ENCODE data around the gene PCA3.

GRCh38 chr9:76789840-76790239 is 25.6 kb downstream of the PCA3 start:
- TF ChIP-seq YY1 (IDR thresholded peaks at IDR 0.05): no peak
- no peak for TF ChIP-seq REST (IDR thresholded peaks at IDR 0.05)
- TF ChIP-seq TAF1 (conservative IDR thresholded peaks at IDR 0.05): no peak
- TF ChIP-seq CTCF (IDR thresholded peaks at IDR 0.05; ENCODE audit: low read depth, low read length, missing input control): no peak
- TF ChIP-seq EGR1 (IDR thresholded peaks at IDR 0.05; ENCODE audit: low read depth in 2 of 2): no peak
- TF ChIP-seq SP1 (IDR thresholded peaks at IDR 0.05): no peak
- TF ChIP-seq ATF3 (IDR thresholded peaks at IDR 0.05): no peak
- no peak for TF ChIP-seq MAX (IDR thresholded peaks at IDR 0.05)
- TF ChIP-seq FOXA1 (IDR thresholded peaks at IDR 0.05): no peak
- TF ChIP-seq FOXA2 (IDR thresholded peaks at IDR 0.05): no peak
- no peak for TF ChIP-seq RAD21 (IDR thresholded peaks at IDR 0.05)
- TF ChIP-seq JUND (IDR thresholded peaks at IDR 0.05): no peak
- no peak for TF ChIP-seq GABPA (IDR thresholded peaks at IDR 0.05 in 1 of 2, conservative IDR thresholded peaks at IDR 0.05 in 1 of 2)

Measured in liver (tissue), 3 donors.